Measurements from ENCODE around the gene TARBP2. TPM values are rescaled to one million over a fixed set of nuclear protein-coding genes. Genes with fewer than 3 reads are reported as not detected.

Gene TARBP2
- polyA plus RNA-seq, 2 of the 4 experiments (the other 2 are of a cell fraction) = 41.5 to 49.9 TPM

GRCh38 chr12:53492830-53493609, 8.1 kb upstream of the TARBP2 start (continued):
- TF ChIP-seq MAFK (IDR thresholded peaks at IDR 0.05; ENCODE audit: partially characterized antibody) (no peak), NFE2L2 (conservative IDR thresholded peaks at IDR 0.05; ENCODE audit: low read length) (no peak), POLR2AphosphoS2 (conservative IDR thresholded peaks at IDR 0.05; ENCODE audit: low read length) (no peak), ATOH8 (CRISPR knock-in tag; IDR thresholded peaks at IDR 0.05; ENCODE audit: low read depth) (no peak), JUN (IDR thresholded peaks at IDR 0.05) (peak in 1 of 2 experiments; percentile 85; a peak in 3 of 5 replicates), HOXB5 (CRISPR knock-in tag; IDR thresholded peaks at IDR 0.05) (no peak), HOXB13 (CRISPR knock-in tag; IDR thresholded peaks at IDR 0.05; ENCODE audit: low read depth) (no peak), ZSCAN20 (CRISPR knock-in tag; IDR thresholded peaks at IDR 0.05) (no peak)

DNA sequence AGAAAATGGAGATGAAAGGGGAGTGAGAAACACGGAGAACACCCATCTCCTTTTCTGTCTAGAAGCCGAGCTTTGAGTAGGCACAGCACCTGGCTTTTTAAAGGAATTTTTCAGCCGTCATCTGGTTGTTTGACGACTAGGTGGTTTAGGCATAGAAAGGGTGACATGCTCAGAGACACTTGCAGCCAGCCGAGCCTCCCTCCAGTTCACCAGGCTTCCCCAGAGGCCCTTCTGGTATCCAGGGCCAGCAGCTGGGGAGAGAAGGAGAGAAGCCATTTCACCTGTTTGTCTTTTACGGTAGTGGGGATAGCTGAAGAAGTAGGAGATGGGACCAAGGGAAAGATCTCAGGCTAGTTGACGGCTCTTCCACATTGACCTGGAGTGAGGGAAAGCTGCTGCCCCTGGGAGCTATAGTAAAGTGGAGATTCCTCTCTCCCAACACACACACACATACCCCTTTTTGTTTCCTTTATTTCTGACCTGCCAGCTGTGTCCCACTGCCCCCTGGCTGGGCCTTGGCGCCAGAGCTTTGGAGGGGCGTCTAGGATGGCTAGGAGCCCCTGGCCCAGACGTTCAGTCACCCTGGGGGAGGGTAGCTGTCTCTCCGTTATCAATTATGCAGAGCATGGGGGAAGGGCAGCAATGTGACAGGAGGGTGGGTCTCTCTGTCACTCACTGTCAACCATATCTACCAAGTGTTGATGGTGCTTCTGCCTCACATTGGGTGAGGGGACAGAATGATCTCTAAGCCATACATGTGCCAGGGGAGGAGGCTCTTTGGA, 7.3 kb upstream of the TARBP2 start:
- H3K27ac ChIP-seq = peak overlapping the region; percentile 89 to 91
- DNase-seq (ENCODE audit: low read depth in 1 of 2, low spot score in 1 of 2) (no peak), ATAC-seq (peak in 1 of 2 experiments; percentile 4; a peak in 1 of 6 replicates), FAIRE-seq (no peak)
- POLR2A ChIA-PET = interaction anchor here (0.6 to 3.4 kb wide), 3 partner anchors 11 to 168 kb away, joined by 3 to 21 read pairs (median 3); no protein-coding TSS in a partner anchor
- peaks cover 55% of the 10 kb centered on the region for H3K4me1 ChIP-seq
- peak overlapping the region; percentile 60 for H3K4me3 ChIP-seq
- H3K9me3 ChIP-seq = no peaks in the 10 kb centered on the region
- 50% methylated on average over 11 of the region's 11 CpGs for WGBS (ENCODE audit: missing lambda C conversion rate)
- no peak for TF ChIP-seq MAFK (IDR thresholded peaks at IDR 0.05; ENCODE audit: partially characterized antibody)
- TF ChIP-seq RCOR1 (IDR thresholded peaks at IDR 0.05; ENCODE audit: low read depth, low read length) = no peak
- TF ChIP-seq POLR2A (IDR thresholded peaks at IDR 0.05; ENCODE audit: low read length) = peak; percentile 24; the same call in 1 of the 2 replicates
- no peak for TF ChIP-seq ELK1 (IDR thresholded peaks at IDR 0.05; ENCODE audit: low read depth, low read length)
- CTCF ChIA-PET = interaction anchor here (0.7 to 8.4 kb wide), 11 partner anchors 10 to 455 kb away, joined by 3 to 53 read pairs (median 4); partner anchors contain the start of gene NPFF
- H3K4me2 ChIP-seq = peak overlapping the region; percentile 89

- CTCF ChIA-PET = interaction anchor here (1.4 to 8.4 kb wide), 4 partner anchors 14 to 172 kb away, joined by 7 to 53 read pairs (median 19); partner anchors contain the start of gene NPFF
- ATAC-seq (peak in 1 of 2 experiments; percentile 22; a peak in 3 of 6 replicates), DNase-seq (ENCODE audit: low read depth in 1 of 2, low spot score in 1 of 2) (peak; percentile 36 to 88), FAIRE-seq (no peak)
- Histone ChIP-seq H3K4me2 (peak overlapping the region; percentile 56), H3K4me3 (peak overlapping the region; percentile 13; the same call in 1 of the 3 replicates), H3K27ac (peak overlapping the region; percentile 63 to 79), H3K9me3 (no peaks in the 10 kb centered on the region), H3K4me1 (peaks cover 49% of the 10 kb centered on the region)
- POLR2A ChIA-PET = no interaction called here
- WGBS (ENCODE audit: missing lambda C conversion rate) = 26% methylated on average over 5 of the region's 5 CpGs
- no peak for TF ChIP-seq ESRRA (IDR thresholded peaks at IDR 0.05; ENCODE audit: borderline replicate concordance, low read length)
- TF ChIP-seq, protein P1, sequence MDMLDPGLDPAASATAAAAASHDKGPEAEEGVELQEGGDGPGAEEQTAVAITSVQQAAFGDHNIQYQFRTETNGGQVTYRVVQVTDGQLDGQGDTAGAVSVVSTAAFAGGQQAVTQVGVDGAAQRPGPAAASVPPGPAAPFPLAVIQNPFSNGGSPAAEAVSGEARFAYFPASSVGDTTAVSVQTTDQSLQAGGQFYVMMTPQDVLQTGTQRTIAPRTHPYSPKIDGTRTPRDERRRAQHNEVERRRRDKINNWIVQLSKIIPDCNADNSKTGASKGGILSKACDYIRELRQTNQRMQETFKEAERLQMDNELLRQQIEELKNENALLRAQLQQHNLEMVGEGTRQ (IDR thresholded peaks at IDR 0.05) = peak; percentile 85
Observed at GRCh38 chr12:53495903-53496751, 5.0 kb upstream of the TARBP2 start.

GRCh38 chr12:53496752-53497032, 4.4 kb upstream of the TARBP2 start:
- H3K4me2 ChIP-seq = peak overlapping the region; percentile 56
- 21% methylated on average over 1 of the region's 1 CpG for WGBS (ENCODE audit: missing lambda C conversion rate)
- ChIA-PET CTCF (interaction anchor here (1.4 to 8.4 kb wide), 3 partner anchors 13 to 173 kb away, joined by 7 to 53 read pairs (median 27); partner anchors contain the start of gene NPFF), POLR2A (no interaction called here)
- H3K4me3 ChIP-seq = peak overlapping the region; percentile 13; the same call in 1 of the 3 replicates
- FAIRE-seq = no peak
- H3K4me1 ChIP-seq = peaks cover 50% of the 10 kb centered on the region
- H3K27ac ChIP-seq = peak overlapping the region; percentile 35 to 79; a peak in 4 of 6 replicates
- ATAC-seq = no peak
- TF ChIP-seq ZNF302 (CRISPR knock-in tag; IDR thresholded peaks at IDR 0.05) = no peak
- peak in 1 of 2 experiments; percentile 42; a peak in 1 of 4 replicates for TF ChIP-seq CEBPB (IDR thresholded peaks at IDR 0.05)
- no peak for DNase-seq (ENCODE audit: low read depth in 1 of 2, low spot score in 1 of 2)
- H3K9me3 ChIP-seq = no peaks in the 10 kb centered on the region

Measured in A549 (cell line).